Uterus (tissue), 4 donors: Measurements from ENCODE around the gene RPS14. TPM values are rescaled to one million over a fixed set of nuclear protein-coding genes. Genes with fewer than 3 reads are reported as not detected.
"Not testable (repeated sequence)": the region's sequence is repeated elsewhere in the genome, so short reads cannot be mapped to it uniquely, and the experiment has no call there.

Source experiments
- DNase-seq, 2 donors: peaks; one replicate each; pipeline ENCODE4 v3.0.0-alpha.2; 2019 to 2020
- H3K27ac ChIP-seq, 2 donors: fragments of 200-600 bp; sonication (generic); 1 replicate in 1 of 2; 2 replicates in 1 of 2; pipeline ENCODE4 v1.5.1; 2016 to 2018
- H3K27me3 ChIP-seq, 2 donors: fragments of 200-600 bp; sonication (generic); one replicate each; pipeline ENCODE4 v1.5.1; 2018 to 2019; ENCODE audit warnings: control low read depth in 1 of 2
- H3K36me3 ChIP-seq, 2 donors: fragments of 200-600 bp; sonication (generic); one replicate each; pipeline ENCODE4 v1.5.1; 2019; ENCODE audit warnings: control low read depth in 1 of 2
- H3K4me1 ChIP-seq, 2 donors: fragments of 200-600 bp; sonication (generic); one replicate each; pipeline ENCODE4 v1.5.1; 2018 to 2019; ENCODE audit warnings: control low read depth in 1 of 2
- H3K4me3 ChIP-seq, 2 donors: fragments of 200-600 bp; sonication (generic); 1 replicate in 1 of 2; 2 replicates in 1 of 2; pipeline ENCODE4 v1.5.1; 2018 to 2019; ENCODE audit warnings: mild to moderate bottlenecking in 1 of 2
- H3K9me3 ChIP-seq, 2 donors: fragments of 200-600 bp; sonication (generic); one replicate each; pipeline ENCODE4 v1.5.1; 2019; ENCODE audit warnings: control low read depth in 1 of 2
- CTCF ChIP-seq, 4 experiments: fragments of 200-600 bp in 2 of 4; fragments of 450-650 bp in 2 of 4; sonication (generic) in 2 of 4; IDR thresholded peaks; one replicate each; pipeline ENCODE4 v1.5.1; 2016 to 2019; ENCODE audit warnings: antibody characterized with exemption in 4 of 4, mild to moderate bottlenecking in 2 of 4, moderate library complexity in 1 of 4
- POLR2A ChIP-seq, 2 donors: fragments of 450-650 bp; IDR thresholded peaks; one replicate each; pipeline ENCODE4 v1.6.1; 2016; ENCODE audit warnings: antibody characterized with exemption in 2 of 2, mild to moderate bottlenecking in 1 of 2, moderate library complexity in 1 of 2
- intact Hi-C: fragments of 100-400 bp; cut with DNase I; formaldehyde crosslinking; loops from one replicate; pipeline ENCODE4 v1.15.1; 2023; ENCODE audit warnings: low total_unique reads
- total RNA-seq, 4 donors: library from RNA; depleted of rRNA in 3 of 4; stranded (reverse); fragments of >200 nt in 3 of 4; gene quantifications; one replicate each; pipeline versions ENCODE4 v1.1.0 to v1.2.4, GENCODE V29; 2014 to 2023
- donor health status: DM: yes; HTN: yes; CAD: no.

Gene RPS14
- total RNA-seq, 4 donors from 2014 or later = 2,445 to 12,361 (median 6,046) TPM

- Histone ChIP-seq H3K9me3 (no peaks in the 10 kb centered on the region), H3K4me3 (no peak overlapping the region), H3K27ac (no peak overlapping the region), H3K36me3 (no peaks in the 10 kb centered on the region), H3K27me3 (no peaks in the 10 kb centered on the region), H3K4me1 (no peaks in the 10 kb centered on the region)
- intact Hi-C loops = no loop called here
- no peak for DNase-seq
- TF ChIP-seq CTCF (IDR thresholded peaks at IDR 0.05) (no peak), POLR2A (IDR thresholded peaks at IDR 0.05) (no peak)
Observed at GRCh38 chr5:150481708-150481965, 32.1 kb upstream of the RPS14 start.

- no peak for DNase-seq
- no peak overlapping the region for H3K27ac ChIP-seq
Observed at GRCh38 chr5:150479416-150479815, 29.9 kb upstream of the RPS14 start.

GRCh38 chr5:150476568-150476967, 27.0 kb upstream of the RPS14 start:
- not testable (repeated sequence) for H3K27me3 ChIP-seq, H3K36me3 ChIP-seq

More at GRCh38 chr5:150479416-150479815, 29.9 kb upstream of the RPS14 start:
- H3K4me1 ChIP-seq = no peaks in the 10 kb centered on the region
- intact Hi-C loops = no loop called here
- no peak overlapping the region for H3K4me3 ChIP-seq
- no peak for TF ChIP-seq CTCF (IDR thresholded peaks at IDR 0.05)
- no peak for TF ChIP-seq POLR2A (IDR thresholded peaks at IDR 0.05)
- H3K27me3 ChIP-seq = no peaks in the 10 kb centered on the region
- H3K9me3 ChIP-seq = no peaks in the 10 kb centered on the region
- no peaks in the 10 kb centered on the region for H3K36me3 ChIP-seq

GRCh38 chr5:150473673-150474358, 24.3 kb upstream of the RPS14 start:
- no peaks in the 10 kb centered on the region for H3K36me3 ChIP-seq
- TF ChIP-seq CTCF (IDR thresholded peaks at IDR 0.05) (no peak), POLR2A (IDR thresholded peaks at IDR 0.05) (no peak)
- DNase-seq = no peak
- no peaks in the 10 kb centered on the region for H3K27me3 ChIP-seq
- H3K4me3 ChIP-seq = no peak overlapping the region
- no peak overlapping the region for H3K27ac ChIP-seq
- H3K9me3 ChIP-seq = no peaks in the 10 kb centered on the region
- no peaks in the 10 kb centered on the region for H3K4me1 ChIP-seq
- intact Hi-C loops = no loop called here

More at GRCh38 chr5:150476568-150476967, 27.0 kb upstream of the RPS14 start:
- H3K9me3 ChIP-seq, intact Hi-C loops, H3K4me1 ChIP-seq, H3K27ac ChIP-seq, H3K4me3 ChIP-seq, DNase-seq: not testable (repeated sequence)

- intact Hi-C loops = no loop called here
- no peaks in the 10 kb centered on the region for H3K27me3 ChIP-seq
- H3K27ac ChIP-seq = no peak overlapping the region
- no peaks in the 10 kb centered on the region for H3K9me3 ChIP-seq
- no peaks in the 10 kb centered on the region for H3K4me1 ChIP-seq
- H3K36me3 ChIP-seq = no peaks in the 10 kb centered on the region
- TF ChIP-seq POLR2A (IDR thresholded peaks at IDR 0.05) (no peak), CTCF (IDR thresholded peaks at IDR 0.05) (no peak)
- H3K4me3 ChIP-seq = no peak overlapping the region
- no peak for DNase-seq
Observed at GRCh38 chr5:150469718-150470469, 20.4 kb upstream of the RPS14 start.
